Fibroblast of lung (primary cell): Measurements from ENCODE around the gene HRK. TPM values are rescaled to one million over a fixed set of nuclear protein-coding genes. Genes with fewer than 3 reads are reported as not detected.

Experiments
- DNase-seq, 2 donors: peaks; one replicate each; pipeline versions ENCODE4 v3.0.0 to v3.0.0-alpha.2; 2010; ENCODE audit warnings: low read depth in 2 of 2
- H2AFZ ChIP-seq: 2 replicates; pipeline ENCODE4 v1.5.1; 2012; ENCODE audit warnings: low read length, control low read depth, inconsistent platforms
- H3K27ac ChIP-seq: 2 replicates; pipeline ENCODE4 v1.5.1; 2011; ENCODE audit warnings: low read length, control low read depth; ENCODE audit not compliant: insufficient read depth
- H3K27me3 ChIP-seq: 2 replicates; pipeline ENCODE4 v1.5.1; 2011; ENCODE audit warnings: mild to moderate bottlenecking, low read length; ENCODE audit not compliant: control insufficient read depth, insufficient read depth
- H3K36me3 ChIP-seq: 2 replicates; pipeline ENCODE4 v1.5.1; 2011; ENCODE audit warnings: low read length; ENCODE audit not compliant: control insufficient read depth, insufficient read depth
- H3K4me1 ChIP-seq: 2 replicates; pipeline ENCODE4 v1.5.1; 2011; ENCODE audit warnings: low read length; ENCODE audit not compliant: control insufficient read depth, insufficient read depth; ENCODE audit errors: extremely low read depth
- H3K4me2 ChIP-seq: 2 replicates; pipeline ENCODE4 v1.5.1; 2011; ENCODE audit warnings: low read length, control low read depth; ENCODE audit not compliant: insufficient read depth; ENCODE audit errors: extremely low read depth
- H3K4me3 ChIP-seq, 4 experiments: fragments of 200-600 bp in 1 of 4; sonication (generic) in 1 of 4; replicated peaks in 1 of 4; 2 replicates each; pipeline ENCODE4 v1.5.1; 2011 to 2016; ENCODE audit warnings: low read length in 4 of 4, low read depth in 3 of 4, mild to moderate bottlenecking in 3 of 4, control low read depth in 2 of 4, inconsistent platforms in 1 of 4, mixed read lengths in 1 of 4; ENCODE audit not compliant: insufficient read depth in 1 of 4; ENCODE audit errors: control extremely low read depth in 1 of 4
- H3K79me2 ChIP-seq: 2 replicates; pipeline ENCODE4 v1.5.1; 2012; ENCODE audit warnings: mild to moderate bottlenecking, low read length, inconsistent platforms; ENCODE audit not compliant: control insufficient read depth, insufficient read depth
- H3K9ac ChIP-seq: 2 replicates; pipeline ENCODE4 v1.5.1; 2011; ENCODE audit warnings: mild to moderate bottlenecking, low read length, control low read depth; ENCODE audit not compliant: insufficient read depth
- H3K9me3 ChIP-seq: 2 replicates; pipeline ENCODE4 v1.5.1; 2012; ENCODE audit warnings: low read depth, low read length; ENCODE audit not compliant: control insufficient read depth, insufficient read depth
- H4K20me1 ChIP-seq: 2 replicates; pipeline ENCODE4 v1.5.1; 2011; ENCODE audit warnings: low read length; ENCODE audit not compliant: control insufficient read depth, insufficient read depth; ENCODE audit errors: extremely low read depth
- CTCF ChIP-seq, 2 donors: IDR thresholded peaks in 1 of 2; conservative IDR thresholded peaks in 1 of 2; 1 replicate in 1 of 2; 2 replicates in 1 of 2; pipeline ENCODE4 v1.5.1; 2011 to 2012; ENCODE audit warnings: low read length in 2 of 2, control low read depth in 1 of 2, inconsistent platforms in 1 of 2, low read depth in 1 of 2, mild to moderate bottlenecking in 1 of 2
- EZH2 ChIP-seq: IDR thresholded peaks from 2 replicates; pipeline ENCODE4 v1.5.1; 2012; ENCODE audit warnings: low read length, control low read depth, mild to moderate bottlenecking; ENCODE audit errors: missing control alignments
- polyA plus RNA-seq, 2 donors: library from polyadenylated mRNA; depleted of rRNA in 1 of 2; stranded (reverse) in 1 of 2; unstranded in 1 of 2; fragments of >200 nt; gene quantifications; 2 replicates each; pipeline ENCODE4 v1.2.1, GENCODE V29; 2011 to 2012; ENCODE audit warnings: missing spikeins in 1 of 2
- total RNA-seq: library from RNA; depleted of rRNA; stranded (reverse); fragments of >200 nt; gene quantifications from 2 replicates; pipeline ENCODE4 v1.2.1, GENCODE V29; 2014

Gene HRK
- total and polyA plus RNA-seq, 2 donors (not counting 1 experiment from before 2014, with no cell fraction given), result under 0.01 to 0.08 TPM

GRCh38 chr12:116833474-116833873 lies 47.8 kb downstream of the HRK start:
- Histone ChIP-seq H3K4me1 (no peaks in the 10 kb centered on the region), H3K9me3 (no peaks in the 10 kb centered on the region), H3K79me2 (no peaks in the 10 kb centered on the region), H3K36me3 (no peaks in the 10 kb centered on the region), H3K9ac (no peak overlapping the region), H3K4me3 (no peak overlapping the region), H2AFZ (no peak overlapping the region), H3K4me2 (no peak overlapping the region), H3K27me3 (no peaks in the 10 kb centered on the region), H3K27ac (no peak overlapping the region), H4K20me1 (no peaks in the 10 kb centered on the region)
- no peak for DNase-seq
- no peak for TF ChIP-seq CTCF (conservative IDR thresholded peaks at IDR 0.05 in 1 of 2, IDR thresholded peaks at IDR 0.05 in 1 of 2; ENCODE audit: low read depth in 1 of 2, low read length in 2 of 2)
- TF ChIP-seq EZH2, result no peak

GRCh38 chr12:116832353-116832752 lies 48.9 kb downstream of the HRK start:
- no peak overlapping the region for H3K9ac ChIP-seq
- H3K27me3 ChIP-seq, result no peaks in the 10 kb centered on the region
- TF ChIP-seq CTCF (conservative IDR thresholded peaks at IDR 0.05 in 1 of 2, IDR thresholded peaks at IDR 0.05 in 1 of 2; ENCODE audit: low read depth in 1 of 2, low read length in 2 of 2), result no peak
- TF ChIP-seq EZH2, result no peak
- no peaks in the 10 kb centered on the region for H3K4me1 ChIP-seq
- no peaks in the 10 kb centered on the region for H3K36me3 ChIP-seq
- no peak overlapping the region for H2AFZ ChIP-seq
- no peak overlapping the region for H3K27ac ChIP-seq
- H4K20me1 ChIP-seq, result no peaks in the 10 kb centered on the region
- no peaks in the 10 kb centered on the region for H3K9me3 ChIP-seq
- H3K79me2 ChIP-seq, result no peaks in the 10 kb centered on the region
- H3K4me2 ChIP-seq, result no peak overlapping the region
- no peak for DNase-seq
- H3K4me3 ChIP-seq, result no peak overlapping the region

GRCh38 chr12:116827432-116827831 lies 53.8 kb downstream of the HRK start:
- no peak overlapping the region for H3K27ac ChIP-seq
- H3K36me3 ChIP-seq, result no peaks in the 10 kb centered on the region
- H4K20me1 ChIP-seq, result no peaks in the 10 kb centered on the region
- H3K9me3 ChIP-seq, result no peaks in the 10 kb centered on the region
- no peak overlapping the region for H2AFZ ChIP-seq
- no peaks in the 10 kb centered on the region for H3K27me3 ChIP-seq
- no peaks in the 10 kb centered on the region for H3K79me2 ChIP-seq
- no peaks in the 10 kb centered on the region for H3K4me1 ChIP-seq
- no peak for DNase-seq
- no peak overlapping the region for H3K4me2 ChIP-seq
- H3K4me3 ChIP-seq, result no peak overlapping the region
- TF ChIP-seq EZH2, result no peak
- TF ChIP-seq CTCF (conservative IDR thresholded peaks at IDR 0.05 in 1 of 2, IDR thresholded peaks at IDR 0.05 in 1 of 2; ENCODE audit: low read depth in 1 of 2, low read length in 2 of 2), result no peak
- H3K9ac ChIP-seq, result no peak overlapping the region
